SK-N-SH treated with all-trans-retinoic acid at 6 μM for 48 hours (cell line): Measurements from ENCODE around the gene VGF.

ENCODE experiments used
- ATAC-seq: fragments of 200-7000 bp; cut with Tn5 transposase; 3 replicates; pipeline ENCODE4 v1.9.1; 2020; ENCODE audit warnings: mild to moderate bottlenecking, moderate library complexity
- ARNTL ChIP-seq: fragments of 450-650 bp; formaldehyde crosslinking; IDR thresholded peaks from 2 replicates; pipeline ENCODE4 v1.5.0; 2020; ENCODE audit warnings: low read depth, mild to moderate bottlenecking, moderate library complexity, borderline replicate concordance
- BACH2 ChIP-seq: fragments of 250-450 bp; sonication (Bioruptor Pico); IDR thresholded peaks from 2 replicates; pipeline ENCODE4 v1.9.0; 2021; ENCODE audit warnings: mild to moderate bottlenecking, borderline replicate concordance
- CSDC2 ChIP-seq: fragments of 250-450 bp; sonication (Bioruptor Pico); IDR thresholded peaks from 2 replicates; pipeline ENCODE4 v1.5.0; 2020; ENCODE audit warnings: mild to moderate bottlenecking, moderate library complexity
- ESRRG ChIP-seq: fragments of 250-450 bp; sonication (Bioruptor Pico); IDR thresholded peaks from 2 replicates; pipeline ENCODE4 v1.6.1; 2021; ENCODE audit warnings: mild to moderate bottlenecking
- GLIS3 ChIP-seq: fragments of 250-450 bp; sonication (Bioruptor Pico); IDR thresholded peaks from 2 replicates; pipeline ENCODE4 v1.5.0; 2020; ENCODE audit warnings: mild to moderate bottlenecking, moderate library complexity
- ISL1 ChIP-seq: fragments of 250-450 bp; sonication (Bioruptor Pico); IDR thresholded peaks from 2 replicates; pipeline ENCODE4 v2.1.2; 2022; ENCODE audit warnings: mild to moderate bottlenecking, moderate library complexity
- OSR1 ChIP-seq: fragments of 250-450 bp; sonication (Bioruptor Pico); IDR thresholded peaks from 2 replicates; pipeline ENCODE4 v1.8.0; 2022; ENCODE audit warnings: moderate library complexity, mild to moderate bottlenecking, inconsistent platforms
- PPARA ChIP-seq: fragments of 250-450 bp; sonication (Bioruptor Pico); IDR thresholded peaks from 2 replicates; pipeline ENCODE4 v1.5.0; 2020; ENCODE audit warnings: mild to moderate bottlenecking, borderline replicate concordance
- RARB ChIP-seq: fragments of 250-450 bp; sonication (Bioruptor Pico); IDR thresholded peaks from 2 replicates; pipeline ENCODE4 v1.8.0; 2021; ENCODE audit warnings: mild to moderate bottlenecking, moderate library complexity
- SNAI2 ChIP-seq: fragments of 250-450 bp; sonication (Bioruptor Pico); IDR thresholded peaks from 2 replicates; pipeline ENCODE4 v1.5.0; 2020; ENCODE audit warnings: mild to moderate bottlenecking, moderate library complexity
- TCF4 ChIP-seq: fragments of 250-450 bp; sonication (Bioruptor Pico); IDR thresholded peaks from 2 replicates; pipeline ENCODE4 v1.8.0; 2021; ENCODE audit warnings: mild to moderate bottlenecking, moderate library complexity, borderline replicate concordance
- TOX ChIP-seq: fragments of 250-450 bp; sonication (Bioruptor Pico); IDR thresholded peaks from 2 replicates; pipeline ENCODE4 v1.8.0; 2021; ENCODE audit warnings: mild to moderate bottlenecking, moderate library complexity, borderline replicate concordance
- ZC3H10 ChIP-seq: fragments of 250-450 bp; sonication (Bioruptor Pico); IDR thresholded peaks from 2 replicates; pipeline ENCODE4 v1.5.1; 2021; ENCODE audit warnings: mild to moderate bottlenecking, moderate library complexity
- ZFP30 ChIP-seq: fragments of 450-650 bp; formaldehyde crosslinking; IDR thresholded peaks from 2 replicates; pipeline ENCODE4 v1.5.0; 2022; ENCODE audit warnings: mild to moderate bottlenecking, moderate library complexity
- ZNF565 ChIP-seq: fragments of 450-650 bp; formaldehyde crosslinking; conservative IDR thresholded peaks from 2 replicates; pipeline ENCODE4 v1.5.0; 2020; ENCODE audit warnings: low read depth, mild to moderate bottlenecking, moderate library complexity
- ZNF70 ChIP-seq: fragments of 450-650 bp; formaldehyde crosslinking; IDR thresholded peaks from 2 replicates; pipeline ENCODE4 v1.5.0; 2020; ENCODE audit warnings: mild to moderate bottlenecking, moderate library complexity
- ZNF8 ChIP-seq: fragments of 450-650 bp; formaldehyde crosslinking; IDR thresholded peaks from 2 replicates; pipeline ENCODE4 v1.5.0; 2020; ENCODE audit warnings: mild to moderate bottlenecking, moderate library complexity
- TF ChIP-seq, protein P1 (sequence below): fragments of 250-450 bp; sonication (Bioruptor Pico); IDR thresholded peaks from 2 replicates; pipeline ENCODE4 v1.8.0; 2021; ENCODE audit warnings: low read depth, mild to moderate bottlenecking, moderate library complexity, borderline replicate concordance
- TF ChIP-seq, protein P2 (sequence below): fragments of 250-450 bp; sonication (Bioruptor Pico); IDR thresholded peaks from 2 replicates; pipeline ENCODE4 v1.5.0; 2020; ENCODE audit warnings: mild to moderate bottlenecking, moderate library complexity
- TF ChIP-seq, protein P3 (sequence below): fragments of 250-450 bp; sonication (Bioruptor Pico); IDR thresholded peaks from 2 replicates; pipeline ENCODE4 v1.5.1; 2020; ENCODE audit warnings: low read depth, mild to moderate bottlenecking, moderate library complexity
- TF ChIP-seq, protein P4 (sequence below): fragments of 250-450 bp; sonication (Bioruptor Pico); IDR thresholded peaks from 2 replicates; pipeline ENCODE4 v1.8.0; 2020; ENCODE audit warnings: mild to moderate bottlenecking, moderate library complexity, borderline replicate concordance

Gene VGF

DNA sequence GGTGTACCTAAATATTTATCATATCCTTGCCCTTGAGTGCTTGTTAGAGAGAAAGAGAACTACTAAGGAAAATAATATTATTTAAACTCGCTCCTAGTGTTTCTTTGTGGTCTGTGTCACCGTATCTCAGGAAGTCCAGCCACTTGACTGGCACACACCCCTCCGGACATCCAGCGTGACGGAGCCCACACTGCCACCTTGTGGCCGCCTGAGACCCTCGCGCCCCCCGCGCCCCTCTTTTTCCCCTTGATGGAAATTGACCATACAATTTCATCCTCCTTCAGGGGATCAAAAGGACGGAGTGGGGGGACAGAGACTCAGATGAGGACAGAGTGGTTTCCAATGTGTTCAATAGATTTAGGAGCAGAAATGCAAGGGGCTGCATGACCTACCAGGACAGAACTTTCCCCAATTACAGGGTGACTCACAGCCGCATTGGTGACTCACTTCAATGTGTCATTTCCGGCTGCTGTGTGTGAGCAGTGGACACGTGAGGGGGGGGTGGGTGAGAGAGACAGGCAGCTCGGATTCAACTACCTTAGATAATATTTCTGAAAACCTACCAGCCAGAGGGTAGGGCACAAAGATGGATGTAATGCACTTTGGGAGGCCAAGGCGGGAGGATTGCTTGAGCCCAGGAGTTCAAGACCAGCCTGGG lies 27.0 kb downstream of the VGF start (continued):
- TF ChIP-seq, protein P1, sequence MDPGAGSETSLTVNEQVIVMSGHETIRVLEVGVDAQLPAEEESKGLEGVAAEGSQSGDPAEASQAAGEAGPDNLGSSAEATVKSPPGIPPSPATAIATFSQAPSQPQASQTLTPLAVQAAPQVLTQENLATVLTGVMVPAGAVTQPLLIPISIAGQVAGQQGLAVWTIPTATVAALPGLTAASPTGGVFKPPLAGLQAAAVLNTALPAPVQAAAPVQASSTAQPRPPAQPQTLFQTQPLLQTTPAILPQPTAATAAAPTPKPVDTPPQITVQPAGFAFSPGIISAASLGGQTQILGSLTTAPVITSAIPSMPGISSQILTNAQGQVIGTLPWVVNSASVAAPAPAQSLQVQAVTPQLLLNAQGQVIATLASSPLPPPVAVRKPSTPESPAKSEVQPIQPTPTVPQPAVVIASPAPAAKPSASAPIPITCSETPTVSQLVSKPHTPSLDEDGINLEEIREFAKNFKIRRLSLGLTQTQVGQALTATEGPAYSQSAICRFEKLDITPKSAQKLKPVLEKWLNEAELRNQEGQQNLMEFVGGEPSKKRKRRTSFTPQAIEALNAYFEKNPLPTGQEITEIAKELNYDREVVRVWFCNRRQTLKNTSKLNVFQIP, result peak; percentile 34; the same call in 1 of the 2 replicates
- TF ChIP-seq BACH2 (CRISPR knock-in tag) (no peak), ARNTL (CRISPR knock-in tag) (peak; percentile 94), GLIS3 (CRISPR knock-in tag) (peak; percentile 85; the same call in 1 of the 2 replicates), RARB (CRISPR knock-in tag) (peak; percentile 92; the same call in 1 of the 2 replicates), ZC3H10 (CRISPR knock-in tag) (no peak; the same call in 1 of the 2 replicates)

DNA sequence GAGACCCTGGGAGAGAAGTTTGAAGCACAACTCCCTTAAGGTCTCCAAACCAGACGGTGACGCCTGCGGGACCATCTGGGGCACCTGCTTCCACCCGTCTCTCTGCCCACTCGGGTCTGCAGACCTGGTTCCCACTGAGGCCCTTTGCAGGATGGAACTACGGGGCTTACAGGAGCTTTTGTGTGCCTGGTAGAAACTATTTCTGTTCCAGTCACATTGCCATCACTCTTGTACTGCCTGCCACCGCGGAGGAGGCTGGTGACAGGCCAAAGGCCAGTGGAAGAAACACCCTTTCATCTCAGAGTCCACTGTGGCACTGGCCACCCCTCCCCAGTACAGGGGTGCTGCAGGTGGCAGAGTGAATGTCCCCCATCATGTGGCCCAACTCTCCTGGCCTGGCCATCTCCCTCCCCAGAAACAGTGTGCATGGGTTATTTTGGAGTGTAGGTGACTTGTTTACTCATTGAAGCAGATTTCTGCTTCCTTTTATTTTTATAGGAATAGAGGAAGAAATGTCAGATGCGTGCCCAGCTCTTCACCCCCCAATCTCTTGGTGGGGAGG lies 27.6 kb downstream of the VGF start:
- ATAC-seq, result peak; percentile 2
- TF ChIP-seq, protein P2, sequence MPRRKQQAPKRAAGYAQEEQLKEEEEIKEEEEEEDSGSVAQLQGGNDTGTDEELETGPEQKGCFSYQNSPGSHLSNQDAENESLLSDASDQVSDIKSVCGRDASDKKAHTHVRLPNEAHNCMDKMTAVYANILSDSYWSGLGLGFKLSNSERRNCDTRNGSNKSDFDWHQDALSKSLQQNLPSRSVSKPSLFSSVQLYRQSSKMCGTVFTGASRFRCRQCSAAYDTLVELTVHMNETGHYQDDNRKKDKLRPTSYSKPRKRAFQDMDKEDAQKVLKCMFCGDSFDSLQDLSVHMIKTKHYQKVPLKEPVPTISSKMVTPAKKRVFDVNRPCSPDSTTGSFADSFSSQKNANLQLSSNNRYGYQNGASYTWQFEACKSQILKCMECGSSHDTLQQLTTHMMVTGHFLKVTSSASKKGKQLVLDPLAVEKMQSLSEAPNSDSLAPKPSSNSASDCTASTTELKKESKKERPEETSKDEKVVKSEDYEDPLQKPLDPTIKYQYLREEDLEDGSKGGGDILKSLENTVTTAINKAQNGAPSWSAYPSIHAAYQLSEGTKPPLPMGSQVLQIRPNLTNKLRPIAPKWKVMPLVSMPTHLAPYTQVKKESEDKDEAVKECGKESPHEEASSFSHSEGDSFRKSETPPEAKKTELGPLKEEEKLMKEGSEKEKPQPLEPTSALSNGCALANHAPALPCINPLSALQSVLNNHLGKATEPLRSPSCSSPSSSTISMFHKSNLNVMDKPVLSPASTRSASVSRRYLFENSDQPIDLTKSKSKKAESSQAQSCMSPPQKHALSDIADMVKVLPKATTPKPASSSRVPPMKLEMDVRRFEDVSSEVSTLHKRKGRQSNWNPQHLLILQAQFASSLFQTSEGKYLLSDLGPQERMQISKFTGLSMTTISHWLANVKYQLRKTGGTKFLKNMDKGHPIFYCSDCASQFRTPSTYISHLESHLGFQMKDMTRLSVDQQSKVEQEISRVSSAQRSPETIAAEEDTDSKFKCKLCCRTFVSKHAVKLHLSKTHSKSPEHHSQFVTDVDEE (CRISPR knock-in tag), result no peak
- no peak for TF ChIP-seq ZNF565 (CRISPR knock-in tag)
- TF ChIP-seq ZNF70 (CRISPR knock-in tag), result no peak
- no peak for TF ChIP-seq GLIS3 (CRISPR knock-in tag)
- TF ChIP-seq ESRRG (CRISPR knock-in tag), result peak; percentile 15; the same call in 1 of the 2 replicates
- TF ChIP-seq SNAI2 (CRISPR knock-in tag), result no peak
- TF ChIP-seq, protein P3, sequence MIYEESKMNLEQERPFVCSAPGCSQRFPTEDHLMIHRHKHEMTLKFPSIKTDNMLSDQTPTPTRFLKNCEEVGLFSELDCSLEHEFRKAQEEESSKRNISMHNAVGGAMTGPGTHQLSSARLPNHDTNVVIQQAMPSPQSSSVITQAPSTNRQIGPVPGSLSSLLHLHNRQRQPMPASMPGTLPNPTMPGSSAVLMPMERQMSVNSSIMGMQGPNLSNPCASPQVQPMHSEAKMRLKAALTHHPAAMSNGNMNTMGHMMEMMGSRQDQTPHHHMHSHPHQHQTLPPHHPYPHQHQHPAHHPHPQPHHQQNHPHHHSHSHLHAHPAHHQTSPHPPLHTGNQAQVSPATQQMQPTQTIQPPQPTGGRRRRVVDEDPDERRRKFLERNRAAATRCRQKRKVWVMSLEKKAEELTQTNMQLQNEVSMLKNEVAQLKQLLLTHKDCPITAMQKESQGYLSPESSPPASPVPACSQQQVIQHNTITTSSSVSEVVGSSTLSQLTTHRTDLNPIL, result no peak
- no peak for TF ChIP-seq ZC3H10 (CRISPR knock-in tag)
- no peak for TF ChIP-seq ZNF8
- TF ChIP-seq ISL1 (CRISPR knock-in tag), result no peak
- no peak for TF ChIP-seq CSDC2
- no peak for TF ChIP-seq PPARA (CRISPR knock-in tag)
- TF ChIP-seq, protein P4, sequence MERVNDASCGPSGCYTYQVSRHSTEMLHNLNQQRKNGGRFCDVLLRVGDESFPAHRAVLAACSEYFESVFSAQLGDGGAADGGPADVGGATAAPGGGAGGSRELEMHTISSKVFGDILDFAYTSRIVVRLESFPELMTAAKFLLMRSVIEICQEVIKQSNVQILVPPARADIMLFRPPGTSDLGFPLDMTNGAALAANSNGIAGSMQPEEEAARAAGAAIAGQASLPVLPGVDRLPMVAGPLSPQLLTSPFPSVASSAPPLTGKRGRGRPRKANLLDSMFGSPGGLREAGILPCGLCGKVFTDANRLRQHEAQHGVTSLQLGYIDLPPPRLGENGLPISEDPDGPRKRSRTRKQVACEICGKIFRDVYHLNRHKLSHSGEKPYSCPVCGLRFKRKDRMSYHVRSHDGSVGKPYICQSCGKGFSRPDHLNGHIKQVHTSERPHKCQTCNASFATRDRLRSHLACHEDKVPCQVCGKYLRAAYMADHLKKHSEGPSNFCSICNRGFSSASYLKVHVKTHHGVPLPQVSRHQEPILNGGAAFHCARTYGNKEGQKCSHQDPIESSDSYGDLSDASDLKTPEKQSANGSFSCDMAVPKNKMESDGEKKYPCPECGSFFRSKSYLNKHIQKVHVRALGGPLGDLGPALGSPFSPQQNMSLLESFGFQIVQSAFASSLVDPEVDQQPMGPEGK (CRISPR knock-in tag), result no peak
- TF ChIP-seq TCF4, result no peak
- TF ChIP-seq ZFP30, result peak; percentile 19; the same call in 1 of the 2 replicates
- TF ChIP-seq, all 23 proteins: peak for 2

DNA sequence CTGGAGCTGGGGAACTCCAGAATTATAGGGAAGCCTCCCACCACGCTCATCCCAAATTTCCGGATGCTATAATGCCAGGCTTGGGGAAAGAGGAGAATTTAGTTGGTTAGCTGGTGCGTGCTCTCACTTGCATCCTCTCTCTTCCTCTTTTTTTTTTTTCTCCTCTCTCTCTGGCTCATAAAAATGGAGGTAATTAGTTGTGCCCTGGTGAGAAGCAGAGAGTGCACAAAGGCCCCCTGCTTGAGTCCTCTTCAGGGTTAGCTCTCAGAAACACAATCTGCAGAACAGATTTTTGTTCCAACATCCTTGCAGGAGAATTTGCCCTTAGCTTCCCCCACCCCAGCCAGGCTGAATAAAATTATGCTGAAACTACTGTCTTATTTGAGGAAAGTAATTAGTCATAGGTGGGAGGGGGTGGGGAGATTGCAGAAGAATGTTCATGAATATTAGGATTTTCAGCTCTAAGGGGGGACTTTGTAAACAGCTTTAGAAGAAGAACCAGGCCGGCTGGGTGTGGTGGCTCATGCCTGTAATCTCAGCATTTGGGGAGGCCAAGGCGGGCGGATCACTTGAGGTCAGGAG lies 30.9 kb downstream of the VGF start:
- TF ChIP-seq, protein P1, result no peak
- TF ChIP-seq OSR1 (CRISPR knock-in tag), result no peak
- no peak for TF ChIP-seq TOX (CRISPR knock-in tag)
- TF ChIP-seq CSDC2, result no peak
- TF ChIP-seq ZC3H10 (CRISPR knock-in tag), result no peak
- no peak for TF ChIP-seq ZNF565 (CRISPR knock-in tag)
- no peak for TF ChIP-seq ARNTL (CRISPR knock-in tag)
- no peak for TF ChIP-seq ZFP30
- no peak for TF ChIP-seq ZNF70 (CRISPR knock-in tag)
- TF ChIP-seq, protein P3, result no peak
- ATAC-seq, result no peak
